ENCODE data around the gene DENND1A. TPM values are rescaled to one million over a fixed set of nuclear protein-coding genes. Genes with fewer than 3 reads are reported as not detected.

The DENND1A gene
- total RNA-seq, 2 experiments from 2014 or later, result 13.9 to 20.3 TPM

DNA sequence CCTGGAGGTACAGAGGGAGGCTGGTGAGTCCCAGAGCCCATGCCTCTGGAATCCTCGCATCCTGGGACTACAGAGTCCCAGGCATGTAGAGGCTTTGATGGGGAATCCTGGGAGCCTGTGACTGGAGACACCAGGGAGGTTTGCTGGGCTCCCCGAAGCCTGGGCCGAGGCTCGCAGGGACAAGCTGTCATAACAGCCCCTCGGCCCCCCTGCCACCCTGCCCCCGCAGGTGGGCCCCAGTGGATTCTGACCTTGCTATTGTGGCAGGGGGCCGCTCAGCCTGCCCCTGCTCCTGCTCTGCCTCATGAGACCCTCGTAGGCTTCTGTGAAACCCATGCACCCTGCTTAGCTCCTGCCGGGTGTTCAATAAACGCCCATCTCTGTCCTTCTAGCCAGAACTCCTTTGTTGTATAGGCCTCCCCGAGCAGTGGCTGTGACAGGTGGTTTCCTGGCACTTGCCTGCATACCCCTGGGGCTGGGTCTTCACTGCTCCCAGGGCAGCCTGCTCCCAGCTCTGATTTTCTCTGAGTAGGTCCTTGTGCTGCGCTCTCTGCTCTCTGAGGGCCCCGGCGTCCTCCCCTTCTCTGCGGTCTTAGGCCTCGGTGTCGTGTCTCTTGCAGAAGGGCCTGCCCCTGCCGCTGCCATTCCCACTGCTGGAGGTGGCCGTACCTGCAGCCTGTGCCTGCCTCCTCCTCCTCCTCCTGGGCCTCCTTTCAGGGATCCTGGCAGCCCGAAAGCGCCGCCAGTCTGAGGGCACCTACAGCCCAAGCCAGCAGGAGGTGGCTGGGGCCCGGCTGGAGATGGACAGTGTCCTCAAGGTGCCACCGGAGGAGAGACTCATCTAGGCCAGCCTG is 553.5 kb downstream of the DENND1A start:
- POLR2A ChIA-PET, result no interaction called here
- Mint-ChIP-seq H3K4me3 (no peak overlapping the region), H3K4me1 (peaks cover 4% of the 10 kb centered on the region), H3K27ac (no peak overlapping the region), H3K36me3 (no peaks in the 10 kb centered on the region), H3K9me3 (no peaks in the 10 kb centered on the region), H3K27me3 (peaks cover 24% of the 10 kb centered on the region)
- ATAC-seq (ENCODE audit: low read depth) (no peak), DNase-seq (no peak)

DNA sequence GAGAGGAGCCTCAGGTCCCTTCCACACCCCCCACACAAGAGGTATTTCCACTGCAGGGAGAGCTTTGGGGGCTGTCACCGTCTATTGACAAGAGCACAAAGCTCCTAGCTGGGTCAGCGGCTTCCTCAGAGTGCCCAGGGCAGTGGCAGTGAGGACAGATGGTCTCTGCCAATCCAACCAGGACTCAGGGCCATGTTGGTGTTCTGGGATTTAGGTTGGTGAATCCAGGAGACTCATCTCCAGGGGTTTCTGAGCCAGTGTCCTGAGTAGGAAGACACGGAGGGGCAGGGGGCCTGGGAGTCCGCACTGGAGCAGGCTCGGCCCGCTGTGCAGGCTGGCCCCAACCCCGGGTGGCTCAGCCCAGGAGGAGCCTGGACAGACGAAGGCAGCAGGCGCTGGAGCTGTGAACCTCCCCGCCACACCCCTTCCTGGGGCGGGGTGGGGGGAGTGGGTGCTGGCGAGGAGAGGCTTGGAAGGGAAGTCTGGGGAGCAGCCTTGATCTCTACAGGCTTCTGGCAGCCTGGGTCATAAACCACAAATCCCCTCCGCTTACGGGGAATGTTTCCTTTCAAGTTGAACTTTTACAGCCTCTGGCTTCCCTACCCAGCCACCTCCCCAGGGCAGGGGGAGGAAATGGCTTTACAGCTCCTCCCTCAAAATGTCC is 554.3 kb downstream of the DENND1A start:
- Mint-ChIP-seq H3K27ac (no peak overlapping the region), H3K27me3 (peaks cover 24% of the 10 kb centered on the region), H3K4me3 (no peak overlapping the region), H3K36me3 (no peaks in the 10 kb centered on the region), H3K9me3 (no peaks in the 10 kb centered on the region), H3K4me1 (peaks cover 4% of the 10 kb centered on the region)
- POLR2A ChIA-PET, result no interaction called here
- ATAC-seq (ENCODE audit: low read depth) (no peak), DNase-seq (no peak)

DNA sequence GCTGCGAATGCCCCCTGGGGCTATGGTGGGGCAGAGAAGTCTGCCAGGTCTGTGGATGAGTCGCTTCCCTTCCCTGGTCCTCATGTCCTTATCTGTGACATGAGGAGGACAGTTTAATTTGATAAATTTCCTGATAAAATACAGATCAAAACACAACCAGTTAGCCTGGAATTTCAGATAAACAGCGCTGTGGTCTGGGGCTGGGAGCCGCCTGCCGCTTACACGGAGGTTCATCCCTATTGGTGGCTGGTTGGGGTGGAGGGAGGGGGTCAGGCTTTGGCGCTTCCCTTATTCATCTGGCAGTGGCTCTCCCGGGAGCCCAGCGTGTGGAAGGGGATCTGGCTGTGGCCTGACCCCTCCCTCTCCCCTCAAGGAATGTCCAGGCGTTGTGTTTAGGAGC is 556.0 kb downstream of the DENND1A start:
- peaks cover 4% of the 10 kb centered on the region for H3K4me1 Mint-ChIP-seq
- DNase-seq, result no peak
- no peaks in the 10 kb centered on the region for H3K36me3 Mint-ChIP-seq

DNA sequence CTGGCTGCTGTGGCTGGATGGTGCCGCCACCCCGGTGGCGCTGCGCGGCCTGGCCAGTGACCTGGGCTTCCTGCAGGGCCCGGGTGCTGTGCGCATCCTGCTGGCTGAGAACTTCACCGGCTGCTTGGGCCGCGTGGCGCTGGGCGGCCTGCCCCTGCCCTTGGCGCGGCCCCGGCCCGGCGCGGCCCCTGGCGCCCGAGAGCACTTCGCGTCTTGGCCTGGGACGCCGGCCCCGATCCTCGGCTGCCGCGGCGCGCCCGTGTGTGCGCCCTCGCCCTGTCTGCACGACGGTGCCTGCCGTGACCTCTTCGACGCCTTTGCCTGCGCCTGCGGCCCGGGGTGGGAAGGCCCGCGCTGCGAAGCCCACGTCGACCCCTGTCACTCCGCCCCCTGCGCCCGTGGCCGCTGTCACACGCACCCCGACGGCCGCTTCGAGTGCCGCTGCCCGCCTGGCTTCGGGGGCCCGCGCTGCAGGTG is 556.4 kb downstream of the DENND1A start:
- ATAC-seq (ENCODE audit: low read depth) (no peak), DNase-seq (no peak)
- POLR2A ChIA-PET, result no interaction called here
- H3K9me3 Mint-ChIP-seq, result no peaks in the 10 kb centered on the region
- peaks cover 4% of the 10 kb centered on the region for H3K4me1 Mint-ChIP-seq
- H3K27me3 Mint-ChIP-seq, result peaks cover 25% of the 10 kb centered on the region
- no peaks in the 10 kb centered on the region for H3K36me3 Mint-ChIP-seq
- H3K27ac Mint-ChIP-seq, result no peak overlapping the region
- H3K4me3 Mint-ChIP-seq, result no peak overlapping the region

More for the DNA sequence above, 556.0 kb downstream of the DENND1A start:
- no peaks in the 10 kb centered on the region for H3K9me3 Mint-ChIP-seq
- H3K27me3 Mint-ChIP-seq, result peaks cover 25% of the 10 kb centered on the region
- H3K27ac Mint-ChIP-seq, result no peak overlapping the region
- no peak for ATAC-seq (ENCODE audit: low read depth)
- no peak overlapping the region for H3K4me3 Mint-ChIP-seq
- POLR2A ChIA-PET, result no interaction called here

DNA sequence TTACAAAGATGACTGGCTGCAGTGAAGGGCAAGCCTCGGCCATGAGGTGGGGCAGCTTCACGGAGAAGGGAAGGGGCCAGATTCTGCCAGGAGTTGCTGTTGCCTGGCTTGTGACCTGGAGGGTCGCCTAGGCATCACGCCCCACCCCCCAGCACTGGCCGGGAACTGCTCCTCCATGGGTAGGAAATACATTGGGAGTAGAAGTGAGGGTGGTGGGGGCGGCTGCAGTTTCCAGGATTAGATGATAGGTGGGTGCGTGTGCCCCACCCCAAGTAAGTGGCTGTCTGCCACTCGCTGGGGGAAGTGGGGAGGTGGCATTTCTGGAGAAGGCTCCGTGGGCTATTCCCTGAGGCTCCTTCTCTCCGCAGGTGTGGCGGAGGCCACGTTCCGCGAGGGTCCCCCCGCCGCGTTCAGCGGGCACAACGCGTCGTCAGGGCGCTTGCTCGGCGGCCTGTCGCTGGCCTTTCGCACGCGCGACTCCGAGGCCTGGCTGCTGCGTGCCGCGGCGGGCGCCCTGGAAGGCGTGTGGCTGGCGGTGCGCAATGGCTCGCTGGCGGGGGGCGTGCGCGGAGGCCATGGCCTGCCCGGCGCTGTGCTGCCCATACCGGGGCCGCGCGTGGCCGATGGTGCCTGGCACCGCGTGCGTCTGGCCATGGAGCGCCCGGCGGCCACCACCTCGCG is 557.0 kb downstream of the DENND1A start:
- POLR2A ChIA-PET, result no interaction called here
- Mint-ChIP-seq H3K9me3 (no peaks in the 10 kb centered on the region), H3K4me3 (no peak overlapping the region), H3K36me3 (no peaks in the 10 kb centered on the region), H3K4me1 (peaks cover 4% of the 10 kb centered on the region), H3K27me3 (peaks cover 25% of the 10 kb centered on the region), H3K27ac (no peak overlapping the region)
- ATAC-seq (ENCODE audit: low read depth), result no peak
- DNase-seq, result no peak

GRCh38 chr9:123371805-123372590 is 557.9 kb downstream of the DENND1A start:
- no peak for DNase-seq
- Mint-ChIP-seq H3K4me1 (peaks cover 4% of the 10 kb centered on the region), H3K4me3 (no peak overlapping the region), H3K9me3 (no peaks in the 10 kb centered on the region), H3K36me3 (no peaks in the 10 kb centered on the region), H3K27me3 (peaks cover 25% of the 10 kb centered on the region), H3K27ac (no peak overlapping the region)
- no peak for ATAC-seq (ENCODE audit: low read depth)
- POLR2A ChIA-PET, result no interaction called here

DNA sequence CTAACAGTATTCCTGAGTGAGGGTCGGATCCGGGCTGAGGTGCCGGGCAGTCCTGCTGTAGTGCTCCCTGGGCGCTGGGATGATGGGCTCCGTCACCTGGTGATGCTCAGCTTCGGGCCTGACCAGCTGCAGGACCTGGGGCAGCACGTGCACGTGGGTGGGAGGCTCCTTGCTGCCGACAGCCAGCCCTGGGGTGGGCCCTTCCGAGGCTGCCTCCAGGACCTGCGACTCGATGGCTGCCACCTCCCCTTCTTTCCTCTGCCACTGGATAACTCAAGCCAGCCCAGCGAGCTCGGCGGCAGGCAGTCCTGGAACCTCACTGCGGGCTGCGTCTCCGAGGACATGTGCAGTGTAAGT is 558.7 kb downstream of the DENND1A start:
- ATAC-seq (ENCODE audit: low read depth), result no peak
- H3K27me3 Mint-ChIP-seq, result peaks cover 25% of the 10 kb centered on the region
- no peak for DNase-seq
- H3K27ac Mint-ChIP-seq, result no peak overlapping the region
- no peak overlapping the region for H3K4me3 Mint-ChIP-seq
- no peaks in the 10 kb centered on the region for H3K36me3 Mint-ChIP-seq
- H3K9me3 Mint-ChIP-seq, result no peaks in the 10 kb centered on the region
- peaks cover 4% of the 10 kb centered on the region for H3K4me1 Mint-ChIP-seq
- POLR2A ChIA-PET, result no interaction called here

GRCh38 chr9:123370526-123371227 is 559.2 kb downstream of the DENND1A start:
- no peak overlapping the region for H3K4me3 Mint-ChIP-seq
- ATAC-seq (ENCODE audit: low read depth) (no peak), DNase-seq (no peak)

DNA sequence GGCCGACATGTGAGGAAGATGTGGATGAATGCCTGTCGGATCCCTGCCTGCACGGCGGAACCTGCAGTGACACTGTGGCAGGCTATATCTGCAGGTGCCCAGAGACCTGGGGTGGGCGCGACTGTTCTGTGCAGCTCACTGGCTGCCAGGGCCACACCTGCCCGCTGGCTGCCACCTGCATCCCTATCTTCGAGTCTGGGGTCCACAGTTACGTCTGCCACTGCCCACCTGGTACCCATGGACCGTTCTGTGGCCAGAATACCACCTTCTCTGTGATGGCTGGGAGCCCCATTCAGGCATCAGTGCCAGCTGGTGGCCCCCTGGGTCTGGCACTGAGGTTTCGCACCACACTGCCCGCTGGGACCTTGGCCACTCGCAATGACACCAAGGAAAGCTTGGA is 559.8 kb downstream of the DENND1A start:
- ATAC-seq (ENCODE audit: low read depth) (no peak), DNase-seq (no peak)
- H3K36me3 Mint-ChIP-seq, result no peaks in the 10 kb centered on the region
- peaks cover 28% of the 10 kb centered on the region for H3K27me3 Mint-ChIP-seq
- H3K27ac Mint-ChIP-seq, result no peak overlapping the region
- POLR2A ChIA-PET, result no interaction called here
- no peaks in the 10 kb centered on the region for H3K9me3 Mint-ChIP-seq
- no peak overlapping the region for H3K4me3 Mint-ChIP-seq
- peaks cover 3% of the 10 kb centered on the region for H3K4me1 Mint-ChIP-seq

More at GRCh38 chr9:123370526-123371227, 559.2 kb downstream of the DENND1A start:
- H3K27ac Mint-ChIP-seq, result no peak overlapping the region
- H3K4me1 Mint-ChIP-seq, result peaks cover 4% of the 10 kb centered on the region
- peaks cover 25% of the 10 kb centered on the region for H3K27me3 Mint-ChIP-seq
- no peaks in the 10 kb centered on the region for H3K9me3 Mint-ChIP-seq
- no peaks in the 10 kb centered on the region for H3K36me3 Mint-ChIP-seq
- POLR2A ChIA-PET, result interaction anchor here (0.6 kb wide), 1 partner anchor 294 kb away, joined by 3 read pairs; no protein-coding TSS in a partner anchor

DNA sequence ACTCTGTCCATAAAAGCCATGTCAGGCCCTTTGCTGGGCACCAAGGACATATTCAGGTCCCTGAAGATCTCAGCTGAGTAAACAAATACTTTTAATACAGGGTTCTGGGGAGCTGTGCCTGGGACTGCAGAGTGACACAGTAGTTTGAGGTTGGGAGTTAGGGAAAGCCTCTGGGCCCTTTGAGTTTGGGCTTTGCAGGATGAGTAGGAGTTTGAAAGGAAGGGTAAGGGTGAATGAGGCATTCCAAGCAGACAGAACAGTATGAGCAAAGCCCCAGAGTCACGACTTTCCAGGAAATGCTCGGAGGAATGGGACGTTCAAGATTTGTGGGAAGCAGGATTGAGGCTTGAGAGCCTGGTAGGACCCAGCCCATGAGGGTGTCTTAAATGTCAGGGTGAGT is 560.6 kb downstream of the DENND1A start:
- H3K4me3 Mint-ChIP-seq, result no peak overlapping the region
- H3K4me1 Mint-ChIP-seq, result no peaks in the 10 kb centered on the region
- no peaks in the 10 kb centered on the region for H3K36me3 Mint-ChIP-seq
- no peaks in the 10 kb centered on the region for H3K9me3 Mint-ChIP-seq
- ATAC-seq (ENCODE audit: low read depth) (no peak), DNase-seq (no peak)
- H3K27ac Mint-ChIP-seq, result no peak overlapping the region
- POLR2A ChIA-PET, result no interaction called here
- H3K27me3 Mint-ChIP-seq, result peaks cover 20% of the 10 kb centered on the region

DNA sequence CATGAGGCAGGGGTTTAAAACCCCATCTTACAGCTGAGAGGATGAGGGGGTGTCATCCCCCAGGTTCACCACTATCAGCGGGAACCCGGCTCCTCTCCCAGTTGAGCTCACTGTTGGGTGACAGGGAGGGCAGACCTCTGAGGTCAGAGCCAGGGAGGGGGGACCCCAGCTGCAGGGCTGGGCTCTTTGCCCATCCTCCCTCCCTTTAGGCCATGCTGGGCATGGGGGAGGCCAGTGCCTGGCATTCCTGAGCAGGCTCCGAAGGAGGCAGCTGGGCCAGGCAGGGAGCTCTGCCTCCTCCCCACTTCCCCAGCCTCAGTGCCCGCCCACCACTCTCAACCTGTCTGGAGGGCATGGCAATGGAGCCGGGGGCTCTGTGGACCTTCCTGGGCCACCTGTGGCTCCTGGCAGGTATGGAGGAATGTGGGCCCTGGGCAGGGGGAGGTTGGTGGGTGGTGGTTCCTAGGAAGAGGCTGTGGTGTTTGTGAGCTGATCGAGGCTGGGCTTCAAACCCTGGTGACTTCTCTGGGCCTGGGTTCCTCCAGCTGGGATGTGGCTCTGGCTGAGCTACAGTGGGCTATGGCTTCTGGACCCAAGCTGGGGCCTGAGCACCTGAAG is 561.3 kb downstream of the DENND1A start:
- Mint-ChIP-seq H3K9me3 (no peaks in the 10 kb centered on the region), H3K27ac (no peak overlapping the region), H3K4me3 (no peak overlapping the region), H3K4me1 (no peaks in the 10 kb centered on the region), H3K36me3 (no peaks in the 10 kb centered on the region), H3K27me3 (peaks cover 15% of the 10 kb centered on the region)
- no peak for DNase-seq
- POLR2A ChIA-PET, result no interaction called here
- ATAC-seq (ENCODE audit: low read depth), result no peak

GRCh38 chr9:123368023-123368422 is 561.9 kb downstream of the DENND1A start:
- Mint-ChIP-seq H3K4me3 (no peak overlapping the region), H3K9me3 (no peaks in the 10 kb centered on the region), H3K27me3 (peaks cover 15% of the 10 kb centered on the region), H3K27ac (no peak overlapping the region), H3K36me3 (no peaks in the 10 kb centered on the region), H3K4me1 (no peaks in the 10 kb centered on the region)
- ATAC-seq (ENCODE audit: low read depth) (no peak), DNase-seq (no peak)
- POLR2A ChIA-PET, result no interaction called here
